Measurements from ENCODE around the gene FMNL3.
"Not testable (repeated sequence)": the region's sequence is repeated elsewhere in the genome, so short reads cannot be mapped to it uniquely, and the experiment has no call there.

The FMNL3 gene

GRCh38 chr12:49612210-49612609 lies 95.0 kb downstream of the FMNL3 start:
- no peak for TF ChIP-seq CTCF (conservative IDR thresholded peaks at IDR 0.05; ENCODE audit: low read depth, low read length)
- no peak overlapping the region for H3K4me3 ChIP-seq (ENCODE audit: low read depth, low read length)
- no peak for DNase-seq (ENCODE audit: low read depth)

GRCh38 chr12:49610785-49611184 lies 96.4 kb downstream of the FMNL3 start:
- not testable (repeated sequence) for DNase-seq (ENCODE audit: low read depth); H3K4me3 ChIP-seq (ENCODE audit: low read depth, low read length)

GRCh38 chr12:49609875-49610154 lies 97.4 kb downstream of the FMNL3 start:
- TF ChIP-seq CTCF (conservative IDR thresholded peaks at IDR 0.05; ENCODE audit: low read depth, low read length) = peak; percentile 15
- no peak overlapping the region for H3K4me3 ChIP-seq (ENCODE audit: low read depth, low read length)
- DNase-seq (ENCODE audit: low read depth) = peak; percentile 30

GRCh38 chr12:49609059-49609874 lies 97.9 kb downstream of the FMNL3 start:
- TF ChIP-seq CTCF (conservative IDR thresholded peaks at IDR 0.05; ENCODE audit: low read depth, low read length) = no peak

GRCh38 chr12:49605539-49605938 lies 101.7 kb downstream of the FMNL3 start, which contains the start of gene FAM186B:
Gene FAM186B (minus strand): TSS chr12:49605639. CDS start chr12:49605477, 162 bp downstream.
- DNase-seq (ENCODE audit: low read depth); H3K4me3 ChIP-seq (ENCODE audit: low read depth, low read length): not testable (repeated sequence)

More at GRCh38 chr12:49609059-49609874, 97.9 kb downstream of the FMNL3 start:
- no peak overlapping the region for H3K4me3 ChIP-seq (ENCODE audit: low read depth, low read length)
- DNase-seq (ENCODE audit: low read depth) = no peak

- no peak for TF ChIP-seq CTCF (conservative IDR thresholded peaks at IDR 0.05; ENCODE audit: low read depth, low read length)
- H3K4me3 ChIP-seq (ENCODE audit: low read depth, low read length) = no peak overlapping the region
- DNase-seq (ENCODE audit: low read depth) = no peak
Observed at GRCh38 chr12:49604856-49605255, 102.3 kb downstream of the FMNL3 start.

DNA sequence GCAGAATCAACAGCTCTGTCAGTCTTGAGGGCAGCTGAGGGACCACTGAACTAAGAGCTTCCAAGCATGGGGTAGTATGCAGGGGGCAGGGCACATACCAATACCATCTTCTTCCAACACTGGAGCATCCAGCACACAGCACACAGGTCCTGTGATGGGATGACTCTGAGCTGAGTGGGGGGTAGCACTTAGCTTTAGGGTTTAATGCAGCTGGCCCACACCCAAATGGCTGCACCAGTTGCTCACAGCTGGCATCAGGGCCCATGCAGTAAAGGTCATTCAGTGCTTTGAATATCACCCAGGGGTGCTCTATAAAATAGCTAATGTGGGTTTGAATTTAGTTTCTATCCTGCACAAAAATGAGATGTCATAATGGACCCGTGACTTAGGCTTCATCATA lies 103.5 kb downstream of the FMNL3 start:
- no peak overlapping the region for H3K4me3 ChIP-seq (ENCODE audit: low read depth, low read length)
- no peak for DNase-seq (ENCODE audit: low read depth)
- TF ChIP-seq CTCF (conservative IDR thresholded peaks at IDR 0.05; ENCODE audit: low read depth, low read length) = no peak

DNA sequence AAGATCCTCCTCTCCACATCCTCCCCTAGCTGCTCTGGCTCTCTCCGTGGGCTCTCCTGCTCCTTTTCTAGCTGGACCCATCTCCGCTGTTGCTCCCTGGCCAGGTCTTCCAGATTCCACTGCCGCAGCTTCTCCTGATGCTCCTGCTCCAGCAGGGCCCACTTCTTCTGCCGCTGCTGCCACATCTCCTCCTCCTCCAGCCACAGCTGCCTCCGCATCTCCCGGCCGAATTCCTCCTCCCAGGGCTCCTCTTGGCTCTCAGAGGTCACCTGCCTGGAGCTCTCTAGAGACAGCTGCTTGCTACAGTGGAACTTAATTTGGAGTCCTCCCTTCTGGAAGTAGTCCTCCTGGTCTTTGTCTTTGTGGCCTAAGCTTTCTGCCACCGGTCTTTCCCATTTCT lies 107.2 kb downstream of the FMNL3 start:
- no peak overlapping the region for H3K4me3 ChIP-seq (ENCODE audit: low read depth, low read length)
- TF ChIP-seq CTCF (conservative IDR thresholded peaks at IDR 0.05; ENCODE audit: low read depth, low read length) = no peak
- DNase-seq (ENCODE audit: low read depth) = no peak
